H1 (cell line): ENCODE data around the gene SMG1. TPM values are rescaled to one million over a fixed set of nuclear protein-coding genes. Genes with fewer than 3 reads are reported as not detected.

Experiments used
- CTCF ChIA-PET: fragments of 300-600 bp; sonication (Branson Sonifier 250); formaldehyde crosslinking; loops from one replicate; lab custom pipeline; 2021; ENCODE audit not compliant: partially characterized antibody; lab: Charles Lee
- POLR2A ChIA-PET: fragments of 300-600 bp; sonication (Branson Sonifier 250); formaldehyde crosslinking; loops from one replicate; lab custom pipeline; 2021; ENCODE audit warnings: inconsistent platforms; ENCODE audit not compliant: partially characterized antibody; lab: Charles Lee
- DNase-seq, 2 experiments: peaks; one replicate each; pipeline versions ENCODE4 v3.0.0 to v3.0.0-alpha.2; 2010 to 2022; ENCODE audit warnings: low spot score in 2 of 2, low read depth in 1 of 2, mixed read lengths in 1 of 2
- FAIRE-seq: peaks from 2 replicates; lab custom pipeline; 2011; peaks lifted over from hg19 to GRCh38; lab: Jason Lieb, UNC
- H2AFZ ChIP-seq: 2 replicates; pipeline ENCODE4 v1.8.1; 2012; ENCODE audit warnings: low read length, inconsistent platforms
- H2AK5ac ChIP-seq: 2 replicates; pipeline ENCODE4 v1.6.1; 2013; ENCODE audit warnings: low read depth, low read length
- H2BK120ac ChIP-seq: replicated peaks from 2 replicates; pipeline ENCODE3; 2013; ENCODE audit warnings: low read depth, low read length, inconsistent platforms
- H2BK12ac ChIP-seq: 2 replicates; pipeline ENCODE4 v1.6.1; 2013; ENCODE audit warnings: low read depth, low read length
- H2BK15ac ChIP-seq: 2 replicates; pipeline ENCODE4 v1.6.1; 2013; ENCODE audit warnings: low read length
- H2BK20ac ChIP-seq: 2 replicates; pipeline ENCODE4 v1.6.1; 2013; ENCODE audit warnings: low read length
- H2BK5ac ChIP-seq: 2 replicates; pipeline ENCODE4 v1.6.1; 2013; ENCODE audit warnings: low read depth, low read length
- H3K14ac ChIP-seq: 2 replicates; pipeline ENCODE4 v1.6.1; 2013; ENCODE audit warnings: inconsistent platforms; ENCODE audit not compliant: insufficient read length
- H3K18ac ChIP-seq: 2 replicates; pipeline ENCODE4 v1.6.1; 2013; ENCODE audit warnings: low read length; ENCODE audit errors: extremely low read depth
- H3K23ac ChIP-seq: 2 replicates; pipeline ENCODE4 v1.6.1; 2013; ENCODE audit warnings: inconsistent platforms; ENCODE audit not compliant: insufficient read length
- H3K23me2 ChIP-seq: 2 replicates; pipeline ENCODE4 v1.6.1; 2013; ENCODE audit warnings: low read depth, low read length
- H3K27ac ChIP-seq: 2 replicates; pipeline ENCODE4 v1.6.1; 2011; ENCODE audit warnings: low read depth, low read length, inconsistent platforms
- H3K27me3 ChIP-seq, 4 experiments: replicated peaks in 1 of 4; 1 replicate in 1 of 4; 2 replicates in 3 of 4; pipeline versions ENCODE4 v1.6.1 to v1.8.1; 2011 to 2013; ENCODE audit warnings: low read length in 3 of 4, mild to moderate bottlenecking in 3 of 4, inconsistent platforms in 2 of 4, mixed read lengths in 2 of 4, moderate library complexity in 1 of 4; ENCODE audit not compliant: control insufficient read depth in 3 of 4, insufficient read depth in 3 of 4; ENCODE audit errors: extremely low read depth in 1 of 4
- H3K36me3 ChIP-seq, 4 experiments: 2 replicates each; pipeline versions ENCODE4 v1.6.1 to v1.8.1; 2011 to 2013; ENCODE audit warnings: mild to moderate bottlenecking in 4 of 4, low read length in 3 of 4, moderate library complexity in 2 of 4, control low read depth in 1 of 4, inconsistent platforms in 1 of 4; ENCODE audit not compliant: insufficient read depth in 4 of 4, control insufficient read depth in 2 of 4
- H3K4ac ChIP-seq: replicated peaks from 2 replicates; pipeline ENCODE3; 2013; ENCODE audit warnings: low read length, low read depth, mixed read lengths, inconsistent platforms; ENCODE audit not compliant: insufficient read length
- H3K4me1 ChIP-seq, 4 experiments: replicated peaks in 1 of 4; 1 replicate in 1 of 4; 2 replicates in 3 of 4; pipeline versions ENCODE4 v1.6.1 to v1.8.1; 2011 to 2013; ENCODE audit warnings: low read length in 3 of 4, inconsistent platforms in 2 of 4, mixed read lengths in 1 of 4; ENCODE audit not compliant: insufficient read depth in 4 of 4, control insufficient read depth in 3 of 4
- H3K4me2 ChIP-seq, 2 experiments: 2 replicates each; pipeline versions ENCODE4 v1.6.1 to v1.8.1; 2011 to 2013; ENCODE audit warnings: low read depth in 2 of 2, low read length in 2 of 2, control low read depth in 1 of 2, inconsistent platforms in 1 of 2, mild to moderate bottlenecking in 1 of 2; ENCODE audit not compliant: insufficient read depth in 1 of 2
- H3K4me3 ChIP-seq, 4 experiments: fragments of 200-600, 300-600 bp in 1 of 4; sonication (generic), shearing (Covaris generic), sonication (Bioruptor Twin) in 1 of 4; 2 replicates each; pipeline versions ENCODE4 v1.5.1 to v1.8.1; 2011 to 2016; ENCODE audit warnings: low read length in 4 of 4, low read depth in 3 of 4, control low read depth in 2 of 4, inconsistent platforms in 2 of 4, mild to moderate bottlenecking in 2 of 4, mixed read lengths in 1 of 4, moderate library complexity in 1 of 4; ENCODE audit not compliant: insufficient read depth in 2 of 4; ENCODE audit errors: extremely low read depth in 1 of 4
- H3K56ac ChIP-seq: replicated peaks from 2 replicates; pipeline ENCODE3; 2013; ENCODE audit warnings: low read depth, mild to moderate bottlenecking, mixed read lengths, low read length, inconsistent platforms; ENCODE audit not compliant: insufficient read length
- H3K79me1 ChIP-seq: 2 replicates; pipeline ENCODE4 v1.6.1; 2013; ENCODE audit warnings: low read depth, low read length, control low read depth
- H3K79me2 ChIP-seq, 2 experiments: 2 replicates each; pipeline versions ENCODE4 v1.6.1 to v1.8.1; 2012 to 2013; ENCODE audit warnings: low read length in 2 of 2, mild to moderate bottlenecking in 2 of 2, inconsistent platforms in 1 of 2; ENCODE audit not compliant: insufficient read depth in 2 of 2, control insufficient read depth in 1 of 2
- H3K9ac ChIP-seq, 4 experiments: replicated peaks in 1 of 4; 1 replicate in 1 of 4; 2 replicates in 3 of 4; pipeline versions ENCODE4 v1.6.1 to v1.8.1; 2011 to 2013; ENCODE audit warnings: low read depth in 3 of 4, low read length in 3 of 4, control low read depth in 2 of 4, mild to moderate bottlenecking in 2 of 4, moderate library complexity in 2 of 4, inconsistent platforms in 1 of 4; ENCODE audit errors: extremely low read depth in 1 of 4
- H3K9me3 ChIP-seq, 2 experiments: 2 replicates each; pipeline versions ENCODE4 v1.6.1 to v1.8.1; 2012 to 2013; ENCODE audit warnings: mild to moderate bottlenecking in 2 of 2, moderate library complexity in 2 of 2, control low read depth in 1 of 2, inconsistent platforms in 1 of 2, low read depth in 1 of 2, low read length in 1 of 2, mixed read lengths in 1 of 2; ENCODE audit not compliant: insufficient read depth in 2 of 2
- H4K20me1 ChIP-seq, 2 experiments: replicated peaks in 1 of 2; 2 replicates each; pipeline versions ENCODE3 to v1.8.1; 2011 to 2013; ENCODE audit warnings: inconsistent platforms in 2 of 2, low read length in 2 of 2, mild to moderate bottlenecking in 1 of 2; ENCODE audit not compliant: insufficient read depth in 2 of 2, control insufficient read depth in 1 of 2
- H4K5ac ChIP-seq: 2 replicates; pipeline ENCODE4 v1.6.1; 2013; ENCODE audit warnings: low read length, low read depth, mixed read lengths, inconsistent platforms; ENCODE audit not compliant: insufficient read length
- H4K8ac ChIP-seq: 2 replicates; pipeline ENCODE4 v1.8.0; 2013; ENCODE audit warnings: mild to moderate bottlenecking, moderate library complexity, low read length, inconsistent platforms; ENCODE audit not compliant: insufficient read depth; ENCODE audit errors: extremely low read depth
- H4K91ac ChIP-seq: replicated peaks from 2 replicates; pipeline ENCODE3; 2013; ENCODE audit warnings: low read length, mixed read lengths, inconsistent platforms; ENCODE audit not compliant: insufficient read length
- BRCA1 ChIP-seq: IDR thresholded peaks from 2 replicates; pipeline ENCODE4 v1.6.1; 2012; ENCODE audit warnings: low read depth, low read length, improper control_type of control experiment
- CHD1 ChIP-seq: IDR thresholded peaks from 2 replicates; pipeline ENCODE4 v1.6.1; 2012; ENCODE audit warnings: low read depth, low read length, improper control_type of control experiment
- E2F6 ChIP-seq: IDR thresholded peaks from 2 replicates; pipeline ENCODE4 v1.6.1; 2012; ENCODE audit warnings: inconsistent platforms
- EP300 ChIP-seq, 2 experiments: IDR thresholded peaks; 1 replicate in 1 of 2; 2 replicates in 1 of 2; pipeline ENCODE4 v1.6.1; 2011 to 2012; ENCODE audit warnings: low read depth in 2 of 2, low read length in 2 of 2, mild to moderate bottlenecking in 2 of 2, borderline replicate concordance in 1 of 2, inconsistent platforms in 1 of 2, moderate library complexity in 1 of 2
- JUND ChIP-seq: IDR thresholded peaks from 2 replicates; pipeline ENCODE4 v1.6.1; 2011; ENCODE audit warnings: mild to moderate bottlenecking, improper control_type of control experiment, low read length
- MAFK ChIP-seq: IDR thresholded peaks from 2 replicates; pipeline ENCODE4 v1.6.1; 2012; ENCODE audit warnings: low read depth, mild to moderate bottlenecking, improper control_type of control experiment, low read length
- RXRA ChIP-seq: IDR thresholded peaks from 2 replicates; pipeline ENCODE4 v1.6.1; 2011; ENCODE audit warnings: low read depth, mild to moderate bottlenecking, low read length, moderate library complexity; ENCODE audit not compliant: insufficient read depth
- SAP30 ChIP-seq: fragments of 300-600 bp; sonication (generic); IDR thresholded peaks from 2 replicates; pipeline ENCODE4 v1.7.1; 2012; ENCODE audit warnings: low read length, moderate library complexity, mild to moderate bottlenecking, inconsistent platforms; ENCODE audit not compliant: insufficient read depth, insufficient replicate concordance
- SP4 ChIP-seq: IDR thresholded peaks from 2 replicates; pipeline ENCODE4 v1.6.1; 2012; ENCODE audit warnings: low read length, inconsistent platforms
- WGBS, 2 experiments: shearing (Covaris generic) in 1 of 2; methylation state at CpG; one replicate each; pipeline versions ENCODE4 v1.1.6 to v1.1.7; 2013 to 2015; ENCODE audit warnings: low lambda C conversion rate in 2 of 2, mixed read lengths in 2 of 2, inconsistent platforms in 1 of 2, low coverage in 1 of 2, missing lambda C conversion rate in 1 of 2; ENCODE audit not compliant: insufficient replicate concordance in 2 of 2, insufficient coverage in 1 of 2, insufficient read length in 1 of 2; ENCODE audit errors: extremely low coverage in 1 of 2, missing lambda C conversion rate in 1 of 2; 5-methylcytosine and 5-hydroxymethylcytosine counted together
- polyA plus RNA-seq, 7 experiments: library from polyadenylated mRNA; depleted of rRNA in 3 of 7; stranded (reverse) in 5 of 7; unstranded in 2 of 7; fragments of >200 nt in 5 of 7; fragments of 200-250 nt in 2 of 7; gene quantifications; 1 replicate in 5 of 7; 2 replicates in 1 of 7; 4 replicates in 1 of 7; pipeline versions ENCODE4 v1.2.1 to v1.2.3, GENCODE V29; 2011 to 2013; ENCODE audit warnings: missing spikeins in 2 of 7, mixed read lengths in 2 of 7
- total RNA-seq: library from RNA; stranded (reverse); fragmentation: NEBNext Ultra II Directional; extraction: Animal tissue kit (Norgen Biotek cat#: 25700); gene quantifications from 2 replicates; pipeline ENCODE4 v1.2.1, GENCODE V29; 2021

Gene SMG1
- total and polyA plus RNA-seq, 2 of the 8 experiments (the other 6 are each of a cell fraction or from before 2014, with no cell fraction given) = 14.9 to 90.6 TPM

GRCh38 chr16:18855196-18855595 is 71.0 kb downstream of the SMG1 start:
- Histone ChIP-seq H3K23me2 (no peaks in the 10 kb centered on the region), H2BK5ac (no peak overlapping the region), H4K91ac (no peak overlapping the region), H2BK20ac (no peak overlapping the region), H3K14ac (no peak overlapping the region), H3K27ac (no peak overlapping the region), H4K20me1 (peaks cover 0 to 2% of the 10 kb centered on the region in 2 experiments), H2BK15ac (no peak overlapping the region), H3K79me1 (no peaks in the 10 kb centered on the region; the same call in 1 of the 2 replicates), H3K4ac (no peak overlapping the region), H3K79me2 (no peaks in the 10 kb centered on the region), H2AK5ac (no peak overlapping the region), H4K5ac (no peak overlapping the region), H2BK12ac (no peak overlapping the region), H3K36me3 (peaks cover 11 to 82% (median 40%) of the 10 kb centered on the region in 4 experiments), H3K4me1 (no peaks in the 10 kb centered on the region), H2BK120ac (no peak overlapping the region), H3K23ac (no peak overlapping the region), H3K4me3 (no peak overlapping the region), H3K18ac (no peak overlapping the region), H3K4me2 (no peak overlapping the region), H3K9me3 (no peaks in the 10 kb centered on the region), H3K27me3 (no peaks in the 10 kb centered on the region), H3K56ac (no peak overlapping the region), H2AFZ (no peak overlapping the region), H4K8ac (no peak overlapping the region), H3K9ac (no peak overlapping the region)
- ChIA-PET CTCF (interaction anchor here (1.4 kb wide), 1 partner anchor 9 kb away, joined by 3 read pairs; no protein-coding TSS in a partner anchor), POLR2A (no interaction called here)
- no peak for FAIRE-seq
- TF ChIP-seq MAFK = no peak
- TF ChIP-seq SP4 = no peak
- no peak for TF ChIP-seq BRCA1
- no peak for TF ChIP-seq CHD1
- TF ChIP-seq SAP30 = no peak
- no peak for TF ChIP-seq E2F6
- no peak for TF ChIP-seq RXRA
- no peak for TF ChIP-seq JUND
- TF ChIP-seq EP300 (IDR thresholded peaks at IDR 0.05; ENCODE audit: borderline replicate concordance in 1 of 2, low read depth in 2 of 2, low read length in 2 of 2) = no peak
- WGBS, 2 experiments = 92% methylated on average over 1 of the region's 1 CpG; no CpG with 5 or more reads in 1 of the 2 experiments
- DNase-seq = no peak
